HepG2 (cell line): ENCODE data around the gene LYRM1. TPM values are rescaled to one million over a fixed set of nuclear protein-coding genes. Genes with fewer than 3 reads are reported as not detected.

Experiments
- BCL6 ChIP-seq: IDR thresholded peaks from 2 replicates; pipeline ENCODE4 v1.6.1; 2016; ENCODE audit warnings: missing genetic modification reagents, missing compliant biosample characterization
- BRF2 ChIP-seq: sonication (generic); formaldehyde crosslinking; IDR thresholded peaks from 2 replicates; pipeline ENCODE4 v1.8.1; 2022; ENCODE audit warnings: mild to moderate bottlenecking, missing genetic modification reagents
- CEBPB ChIP-seq: IDR thresholded peaks from 2 replicates; pipeline ENCODE4 v1.6.1; 2011; ENCODE audit warnings: low read depth, low read length, improper control_type of control experiment, borderline replicate concordance
- CREB1 ChIP-seq, 2 experiments: fragments of 450-650 bp in 1 of 2; IDR thresholded peaks; 2 replicates each; pipeline ENCODE4 v1.6.1; 2016 to 2017; ENCODE audit warnings: control low read depth in 1 of 2, mild to moderate bottlenecking in 1 of 2, missing compliant biosample characterization in 1 of 2, missing genetic modification characterization in 1 of 2
- CREB3 ChIP-seq: sonication (generic); formaldehyde crosslinking; IDR thresholded peaks from 2 replicates; pipeline ENCODE4 v1.5.0; 2020; ENCODE audit warnings: missing genetic modification reagents
- E2F1 ChIP-seq: sonication (generic); formaldehyde crosslinking; IDR thresholded peaks from 2 replicates; pipeline ENCODE4 v1.5.0; 2020; ENCODE audit warnings: missing genetic modification reagents
- GATAD2A ChIP-seq: IDR thresholded peaks from 2 replicates; pipeline ENCODE4 v1.6.1; 2016
- HNF4A ChIP-seq: sonication (generic); formaldehyde crosslinking; IDR thresholded peaks from 2 replicates; pipeline ENCODE4 v1.4.0; 2020; ENCODE audit warnings: missing genetic modification reagents
- HOXA3 ChIP-seq: sonication (generic); formaldehyde crosslinking; IDR thresholded peaks from 2 replicates; pipeline ENCODE4 v1.5.0; 2020; ENCODE audit warnings: missing genetic modification reagents
- IRF9 ChIP-seq: sonication (generic); formaldehyde crosslinking; IDR thresholded peaks from 2 replicates; pipeline ENCODE4 v1.8.0; 2022; ENCODE audit warnings: missing genetic modification reagents, mild to moderate bottlenecking, borderline replicate concordance
- MEIS1 ChIP-seq: sonication (generic); formaldehyde crosslinking; IDR thresholded peaks from 2 replicates; pipeline ENCODE4 v1.9.0; 2021; ENCODE audit warnings: mild to moderate bottlenecking, missing genetic modification reagents, moderate library complexity, borderline replicate concordance
- MEIS2 ChIP-seq: sonication (generic); formaldehyde crosslinking; IDR thresholded peaks from 2 replicates; pipeline ENCODE4 v1.9.0; 2021; ENCODE audit warnings: mild to moderate bottlenecking, missing genetic modification reagents
- RCOR2 ChIP-seq: IDR thresholded peaks from 2 replicates; pipeline ENCODE4 v1.6.1; 2016; ENCODE audit warnings: missing biosample characterization, missing genetic modification reagents
- SALL2 ChIP-seq: sonication (generic); formaldehyde crosslinking; IDR thresholded peaks from 2 replicates; pipeline ENCODE4 v1.8.1; 2023; ENCODE audit warnings: mild to moderate bottlenecking, missing genetic modification reagents, inconsistent platforms
- TCF12 ChIP-seq, 2 experiments: fragments of 450-650 bp in 1 of 2; sonication (generic) in 1 of 2; formaldehyde crosslinking in 1 of 2; IDR thresholded peaks; 2 replicates each; pipeline versions ENCODE4 v1.6.1 to v1.8.0; 2017 to 2022; ENCODE audit warnings: antibody characterized with exemption in 1 of 2, mild to moderate bottlenecking in 1 of 2, missing genetic modification reagents in 1 of 2, moderate library complexity in 1 of 2
- TCF7L2 ChIP-seq: IDR thresholded peaks from 2 replicates; pipeline ENCODE4 v1.6.1; 2011; ENCODE audit warnings: mild to moderate bottlenecking, low read depth, low read length, moderate library complexity
- ZBTB43 ChIP-seq: sonication (generic); formaldehyde crosslinking; conservative IDR thresholded peaks from 2 replicates; pipeline ENCODE4 v1.4.0; 2020; ENCODE audit warnings: missing genetic modification reagents
- ZNF501 ChIP-seq: sonication (generic); formaldehyde crosslinking; IDR thresholded peaks from 2 replicates; pipeline ENCODE4 v1.5.1; 2020; ENCODE audit warnings: mild to moderate bottlenecking, moderate library complexity, missing genetic modification reagents
- ZNF782 ChIP-seq: sonication (generic); formaldehyde crosslinking; IDR thresholded peaks from 2 replicates; pipeline ENCODE4 v1.4.0; 2020; ENCODE audit warnings: missing genetic modification reagents, mild to moderate bottlenecking, borderline replicate concordance
- ZSCAN22 ChIP-seq: sonication (generic); formaldehyde crosslinking; IDR thresholded peaks from 2 replicates; pipeline ENCODE4 v1.4.0; 2020; ENCODE audit warnings: mild to moderate bottlenecking, missing genetic modification reagents
- polyA plus RNA-seq, 8 experiments: library from polyadenylated mRNA; depleted of rRNA in 3 of 8; stranded (reverse) in 7 of 8; unstranded in 1 of 8; fragments of >200 nt; fragmentation: Illumina TruSeq in 4 of 8; extraction: Trizol in 4 of 8; gene quantifications; 2 replicates each; pipeline versions ENCODE4 v1.2.1 to v1.2.3, GENCODE V29; 2011 to 2016; ENCODE audit warnings: low read depth in 4 of 8, missing spikeins in 1 of 8, mixed read lengths in 1 of 8; ENCODE audit not compliant: insufficient read depth in 1 of 8
- total RNA-seq, 5 experiments: library from RNA; depleted of rRNA; stranded (reverse); fragments of >200 nt; fragmentation: Illumina TruSeq; extraction: Trizol; gene quantifications; 2 replicates each; pipeline ENCODE4 v1.2.3, GENCODE V29; 2016; ENCODE audit warnings: low read depth in 1 of 5

LYRM1 gene
- total and polyA plus RNA-seq, 2 of the 13 experiments (the other 11 are each of a cell fraction or from before 2014, with no cell fraction given), result 59.2 to 82.6 TPM

GRCh38 chr16:20880867-20881502 is 19.6 kb upstream of the LYRM1 start (continued):
- TF ChIP-seq RCOR2 (CRISPR knock-in tag), result peak; percentile 34; the same call in 1 of the 2 replicates
- TF ChIP-seq HNF4A, result 0 out of 2 replicates have a peak, but pooled peaks have one; percentile 13
- TF ChIP-seq SALL2 (CRISPR knock-in tag), result 0 out of 2 replicates have a peak, but pooled peaks have one; percentile 34
- 0 out of 2 replicates have a peak, but pooled peaks have one; percentile 23 for TF ChIP-seq MEIS2 (CRISPR knock-in tag)
- no peak for TF ChIP-seq ZNF782 (CRISPR knock-in tag)
- peak; percentile 80 for TF ChIP-seq ZBTB43
- no peak; the same call in 1 of the 2 replicates for TF ChIP-seq GATAD2A (CRISPR knock-in tag)
- no peak for TF ChIP-seq IRF9
- no peak for TF ChIP-seq BRF2 (CRISPR knock-in tag)
- no peak for TF ChIP-seq TCF7L2
- TF ChIP-seq E2F1, result peak; percentile 57; the same call in 1 of the 2 replicates
- no peak for TF ChIP-seq TCF12 (IDR thresholded peaks at IDR 0.05)
- no peak for TF ChIP-seq TCF12 (CRISPR knock-in tag; IDR thresholded peaks at IDR 0.05)
- TF ChIP-seq CREB3 (CRISPR knock-in tag), result 0 out of 2 replicates have a peak, but pooled peaks have one; percentile 39
- no peak for TF ChIP-seq CREB1 (IDR thresholded peaks at IDR 0.05)
- peak; percentile 27; the same call in 1 of the 2 replicates for TF ChIP-seq CREB1 (CRISPR knock-in tag; IDR thresholded peaks at IDR 0.05)
- TF ChIP-seq MEIS1 (CRISPR knock-in tag), result no peak
- TF ChIP-seq ZNF501 (CRISPR knock-in tag), result no peak
- no peak for TF ChIP-seq ZSCAN22
- no peak for TF ChIP-seq HOXA3 (CRISPR knock-in tag)
- TF ChIP-seq CEBPB, result no peak
- TF ChIP-seq BCL6, result no peak
